ENCODE results near the gene CNTNAP2. TPM values are rescaled to one million over a fixed set of nuclear protein-coding genes. Genes with fewer than 3 reads are reported as not detected.

CNTNAP2 gene
- total and polyA plus RNA-seq, 2 of the 4 experiments (the other 2 are of a cell fraction) = not detected

DNA sequence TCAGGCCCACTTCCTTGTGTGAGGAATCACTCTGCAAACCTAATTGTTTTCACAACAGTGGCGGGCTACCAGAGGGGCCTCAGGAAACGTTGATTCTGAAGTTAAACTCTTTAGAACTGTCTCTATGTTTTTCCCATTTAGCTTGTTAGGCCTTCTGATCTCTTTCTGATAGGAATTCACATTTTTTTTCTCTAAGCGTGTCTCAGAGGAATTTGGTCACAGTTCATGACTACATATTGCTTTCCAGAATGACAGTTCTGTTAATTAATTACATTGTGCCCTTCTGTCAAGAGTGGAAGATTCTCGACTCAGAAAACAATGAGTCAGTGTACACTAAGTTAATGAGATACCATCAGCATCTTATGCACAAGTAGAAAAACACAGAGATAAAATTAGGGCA lies 2004.8 kb downstream of the CNTNAP2 start:
- Histone ChIP-seq H3K18ac (ENCODE audit: low read depth, low read length) (no peak overlapping the region), H4K91ac (ENCODE audit: insufficient read depth, low read depth, low read length) (no peak overlapping the region), H3K56ac (ENCODE audit: extremely low read depth, insufficient read depth, low read length) (no peak overlapping the region), H3K9ac (ENCODE audit: low read depth, low read length) (no peak overlapping the region), H3K27ac (ENCODE audit: insufficient read depth, low read length) (no peak overlapping the region), H2BK20ac (ENCODE audit: low read depth, low read length) (no peak overlapping the region), H2BK5ac (ENCODE audit: low read depth, low read length, poor library complexity, severe bottlenecking) (no peak overlapping the region), H3K14ac (replicated peaks; ENCODE audit: low read depth, low read length) (no peak overlapping the region), H3K9me3 (ENCODE audit: control insufficient read depth, insufficient read depth, low read length) (peaks cover 24% of the 10 kb centered on the region), H2BK15ac (ENCODE audit: low read depth, low read length) (no peak overlapping the region), H2AK9ac (replicated peaks; ENCODE audit: low read depth, low read length, poor library complexity) (no peak overlapping the region), H4K5ac (ENCODE audit: low read depth, low read length) (no peak overlapping the region), H3K4me1 (ENCODE audit: control insufficient read depth, insufficient read depth, low read length) (no peaks in the 10 kb centered on the region), H4K8ac (ENCODE audit: low read depth in 2 of 2, low read length in 2 of 2) (no peak overlapping the region), H3K4me2 (ENCODE audit: low read depth, low read length) (no peak overlapping the region), H3K23ac (ENCODE audit: low read depth, low read length) (no peak overlapping the region), H3K4ac (ENCODE audit: low read depth, low read length) (no peak overlapping the region), H3K4me3 (ENCODE audit: insufficient read depth, low read depth, low read length) (no peak overlapping the region), H2BK120ac (ENCODE audit: low read depth, low read length) (no peak overlapping the region), H3K27me3 (ENCODE audit: control insufficient read depth, insufficient read depth, low read length) (no peaks in the 10 kb centered on the region), H2AFZ (replicated peaks; ENCODE audit: low read length, poor library complexity) (no peak overlapping the region), H3K36me3 (ENCODE audit: control insufficient read depth, insufficient read depth, low read length) (no peaks in the 10 kb centered on the region), H3K9me1 (ENCODE audit: insufficient read depth, low read length) (no peaks in the 10 kb centered on the region), H3K79me1 (ENCODE audit: low read depth in 1 of 2, low read length in 2 of 2) (no peaks in the 10 kb centered on the region), H2AK5ac (ENCODE audit: low read depth, low read length) (no peak overlapping the region), H4K20me1 (ENCODE audit: insufficient read depth, low read length) (no peaks in the 10 kb centered on the region)
- no peak for ATAC-seq (ENCODE audit: low read depth)
- dilution Hi-C loops (cut with HindIII; ENCODE audit: low sequenced_read_pairs, unreplicated experiment) = no loop called here
- BruUV-seq (replicated peaks) = no TSS peak
- DNase-seq = no peak
- TF ChIP-seq FOS (IDR thresholded peaks at IDR 0.05; ENCODE audit: low read depth, low read length) (no peak), MAZ (IDR thresholded peaks at IDR 0.05; ENCODE audit: borderline replicate concordance, low read depth, low read length) (no peak), NFE2L2 (IDR thresholded peaks at IDR 0.05; ENCODE audit: low read depth, low read length) (no peak), MXI1 (IDR thresholded peaks at IDR 0.05; ENCODE audit: borderline replicate concordance, low read depth, low read length) (no peak), RAD21 (IDR thresholded peaks at IDR 0.05; ENCODE audit: low read length) (no peak), POLR2A (IDR thresholded peaks at IDR 0.05; ENCODE audit: low read depth, low read length) (no peak), CEBPB (IDR thresholded peaks at IDR 0.05; ENCODE audit: low read depth, low read length) (no peak), CHD1 (IDR thresholded peaks at IDR 0.05; ENCODE audit: low read depth, low read length) (no peak), RFX5 (IDR thresholded peaks at IDR 0.05; ENCODE audit: low read depth, low read length) (no peak), RCOR1 (IDR thresholded peaks at IDR 0.05; ENCODE audit: insufficient replicate concordance, low read length) (no peak), MAFK (IDR thresholded peaks at IDR 0.05; ENCODE audit: low read depth, low read length) (no peak)
- TF ChIP-seq, protein P1, sequence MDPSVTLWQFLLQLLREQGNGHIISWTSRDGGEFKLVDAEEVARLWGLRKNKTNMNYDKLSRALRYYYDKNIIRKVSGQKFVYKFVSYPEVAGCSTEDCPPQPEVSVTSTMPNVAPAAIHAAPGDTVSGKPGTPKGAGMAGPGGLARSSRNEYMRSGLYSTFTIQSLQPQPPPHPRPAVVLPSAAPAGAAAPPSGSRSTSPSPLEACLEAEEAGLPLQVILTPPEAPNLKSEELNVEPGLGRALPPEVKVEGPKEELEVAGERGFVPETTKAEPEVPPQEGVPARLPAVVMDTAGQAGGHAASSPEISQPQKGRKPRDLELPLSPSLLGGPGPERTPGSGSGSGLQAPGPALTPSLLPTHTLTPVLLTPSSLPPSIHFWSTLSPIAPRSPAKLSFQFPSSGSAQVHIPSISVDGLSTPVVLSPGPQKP (IDR thresholded peaks at IDR 0.05; ENCODE audit: borderline replicate concordance, low read depth, low read length) = no peak
- TF ChIP-seq, protein P2, sequence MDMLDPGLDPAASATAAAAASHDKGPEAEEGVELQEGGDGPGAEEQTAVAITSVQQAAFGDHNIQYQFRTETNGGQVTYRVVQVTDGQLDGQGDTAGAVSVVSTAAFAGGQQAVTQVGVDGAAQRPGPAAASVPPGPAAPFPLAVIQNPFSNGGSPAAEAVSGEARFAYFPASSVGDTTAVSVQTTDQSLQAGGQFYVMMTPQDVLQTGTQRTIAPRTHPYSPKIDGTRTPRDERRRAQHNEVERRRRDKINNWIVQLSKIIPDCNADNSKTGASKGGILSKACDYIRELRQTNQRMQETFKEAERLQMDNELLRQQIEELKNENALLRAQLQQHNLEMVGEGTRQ (IDR thresholded peaks at IDR 0.05; ENCODE audit: low read depth, low read length) = no peak
- intact Hi-C loops (cut with micrococcal nuclease) = no loop called here
- ChIA-PET CTCF (no interaction called here), POLR2A (ENCODE audit: unreplicated experiment) (no interaction called here)
- in situ Hi-C loops (cut with MboI; ENCODE audit: low sequenced_read_pairs) = no loop called here
- no CpG with 5 or more reads among the region's 4 CpGs for WGBS, 2 experiments (ENCODE audit: extremely low coverage in 2 of 2, insufficient read length in 1 of 2)
